Fibroblast of lung (primary cell): Measurements from ENCODE around the gene ODAD3.

ENCODE experiments used
- EZH2 ChIP-seq: IDR thresholded peaks from 2 replicates; pipeline ENCODE4 v1.5.1; 2012; ENCODE audit warnings: low read length, control low read depth, mild to moderate bottlenecking; ENCODE audit errors: missing control alignments
- TF ChIP-seq, protein P1 (sequence below), 2 donors: IDR thresholded peaks in 1 of 2; conservative IDR thresholded peaks in 1 of 2; 1 replicate in 1 of 2; 2 replicates in 1 of 2; pipeline ENCODE4 v1.5.1; 2011 to 2012; ENCODE audit warnings: low read length in 2 of 2, control low read depth in 1 of 2, inconsistent platforms in 1 of 2, low read depth in 1 of 2, mild to moderate bottlenecking in 1 of 2

DNA sequence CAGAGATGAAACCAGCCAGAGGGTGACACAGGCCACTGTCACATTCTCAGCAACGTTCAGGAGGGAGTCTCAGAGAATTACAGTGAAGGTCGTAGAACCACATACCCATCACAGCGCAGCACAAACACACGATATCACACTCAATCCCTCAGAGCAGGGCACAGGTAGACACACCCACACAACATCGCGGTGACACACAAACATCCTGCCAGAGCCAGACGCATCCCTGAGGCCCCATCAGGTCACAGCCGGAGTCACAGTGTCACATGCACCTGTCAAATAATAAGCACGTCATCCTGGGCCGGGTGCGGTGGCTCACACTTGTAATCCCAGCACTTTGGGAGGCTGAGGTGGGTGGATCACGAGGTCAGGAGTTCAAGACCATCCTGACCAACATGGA, 28.5 kb upstream of the ODAD3 start:
- TF ChIP-seq, protein P1, sequence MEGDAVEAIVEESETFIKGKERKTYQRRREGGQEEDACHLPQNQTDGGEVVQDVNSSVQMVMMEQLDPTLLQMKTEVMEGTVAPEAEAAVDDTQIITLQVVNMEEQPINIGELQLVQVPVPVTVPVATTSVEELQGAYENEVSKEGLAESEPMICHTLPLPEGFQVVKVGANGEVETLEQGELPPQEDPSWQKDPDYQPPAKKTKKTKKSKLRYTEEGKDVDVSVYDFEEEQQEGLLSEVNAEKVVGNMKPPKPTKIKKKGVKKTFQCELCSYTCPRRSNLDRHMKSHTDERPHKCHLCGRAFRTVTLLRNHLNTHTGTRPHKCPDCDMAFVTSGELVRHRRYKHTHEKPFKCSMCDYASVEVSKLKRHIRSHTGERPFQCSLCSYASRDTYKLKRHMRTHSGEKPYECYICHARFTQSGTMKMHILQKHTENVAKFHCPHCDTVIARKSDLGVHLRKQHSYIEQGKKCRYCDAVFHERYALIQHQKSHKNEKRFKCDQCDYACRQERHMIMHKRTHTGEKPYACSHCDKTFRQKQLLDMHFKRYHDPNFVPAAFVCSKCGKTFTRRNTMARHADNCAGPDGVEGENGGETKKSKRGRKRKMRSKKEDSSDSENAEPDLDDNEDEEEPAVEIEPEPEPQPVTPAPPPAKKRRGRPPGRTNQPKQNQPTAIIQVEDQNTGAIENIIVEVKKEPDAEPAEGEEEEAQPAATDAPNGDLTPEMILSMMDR (conservative IDR thresholded peaks at IDR 0.05 in 1 of 2, IDR thresholded peaks at IDR 0.05 in 1 of 2; ENCODE audit: low read depth in 1 of 2, low read length in 2 of 2): no peak
- TF ChIP-seq EZH2: no peak
